Measurements from ENCODE around the gene CDK6. TPM values are rescaled to one million over a fixed set of nuclear protein-coding genes. Genes with fewer than 3 reads are reported as not detected.

The CDK6 gene
- total RNA-seq, 1 experiment from 2014 or later = 38.7 TPM

DNA sequence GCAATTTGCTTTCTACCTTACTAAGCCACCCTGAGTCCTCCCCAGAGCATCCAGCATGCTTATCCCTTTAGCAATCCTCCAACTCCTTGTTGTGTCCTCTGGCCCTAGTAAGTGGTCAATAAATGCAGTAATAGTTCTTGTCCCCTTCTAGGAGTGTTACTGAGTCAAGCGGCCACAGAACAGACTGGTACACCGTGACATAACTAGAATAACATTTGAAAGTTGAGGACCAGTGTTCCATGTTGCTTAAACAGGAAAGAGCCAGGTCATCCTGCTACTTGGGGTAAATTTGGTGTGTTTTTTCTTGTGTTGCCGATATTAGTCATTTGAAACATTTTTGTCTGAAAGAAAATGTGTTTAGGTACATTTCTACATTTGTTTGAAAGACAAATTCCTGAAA is 4.8 kb upstream of the CDK6 start:
- no peaks in the 10 kb centered on the region for H3F3A ChIP-seq (ENCODE audit: low read length, unreplicated experiment)
- TF ChIP-seq, protein P1, sequence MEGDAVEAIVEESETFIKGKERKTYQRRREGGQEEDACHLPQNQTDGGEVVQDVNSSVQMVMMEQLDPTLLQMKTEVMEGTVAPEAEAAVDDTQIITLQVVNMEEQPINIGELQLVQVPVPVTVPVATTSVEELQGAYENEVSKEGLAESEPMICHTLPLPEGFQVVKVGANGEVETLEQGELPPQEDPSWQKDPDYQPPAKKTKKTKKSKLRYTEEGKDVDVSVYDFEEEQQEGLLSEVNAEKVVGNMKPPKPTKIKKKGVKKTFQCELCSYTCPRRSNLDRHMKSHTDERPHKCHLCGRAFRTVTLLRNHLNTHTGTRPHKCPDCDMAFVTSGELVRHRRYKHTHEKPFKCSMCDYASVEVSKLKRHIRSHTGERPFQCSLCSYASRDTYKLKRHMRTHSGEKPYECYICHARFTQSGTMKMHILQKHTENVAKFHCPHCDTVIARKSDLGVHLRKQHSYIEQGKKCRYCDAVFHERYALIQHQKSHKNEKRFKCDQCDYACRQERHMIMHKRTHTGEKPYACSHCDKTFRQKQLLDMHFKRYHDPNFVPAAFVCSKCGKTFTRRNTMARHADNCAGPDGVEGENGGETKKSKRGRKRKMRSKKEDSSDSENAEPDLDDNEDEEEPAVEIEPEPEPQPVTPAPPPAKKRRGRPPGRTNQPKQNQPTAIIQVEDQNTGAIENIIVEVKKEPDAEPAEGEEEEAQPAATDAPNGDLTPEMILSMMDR (conservative IDR thresholded peaks at IDR 0.05; ENCODE audit: low read depth, low read length) = no peak
- TF ChIP-seq EZH2phosphoT487 (IDR thresholded peaks at IDR 0.05; ENCODE audit: borderline replicate concordance, low read length) = no peak
- no peaks in the 10 kb centered on the region for H3K27me3 ChIP-seq (ENCODE audit: low read length)
- ATAC-seq = no peak
- H2AFZ ChIP-seq (ENCODE audit: low read length) = no peak overlapping the region
- no peak overlapping the region for H3K4me3 ChIP-seq (ENCODE audit: low read length)
- H3K36me3 ChIP-seq (ENCODE audit: low read depth, low read length) = no peaks in the 10 kb centered on the region
- DNase-seq = no peak
- no peak overlapping the region for H3K4me2 ChIP-seq (ENCODE audit: low read length)
- H3K4me1 ChIP-seq (ENCODE audit: insufficient read depth, low read length) = no peaks in the 10 kb centered on the region
- BruUV-seq (replicated peaks) = no TSS peak
- H3K9ac ChIP-seq (ENCODE audit: low read length) = no peak overlapping the region
- ChIA-PET CTCF (no interaction called here), POLR2A (ENCODE audit: unreplicated experiment) (no interaction called here)
- H3K79me2 ChIP-seq (ENCODE audit: low read length) = no peaks in the 10 kb centered on the region
- H3K27ac ChIP-seq (ENCODE audit: low read length) = no peak overlapping the region
- no peaks in the 10 kb centered on the region for H3K9me2 ChIP-seq (replicated peaks; ENCODE audit: low read length)
- no peaks in the 10 kb centered on the region for H4K20me1 ChIP-seq (ENCODE audit: low read length)
- intact Hi-C loops (cut with micrococcal nuclease) = no loop called here
- H3K9me3 ChIP-seq (ENCODE audit: low read length) = no peaks in the 10 kb centered on the region

DNA sequence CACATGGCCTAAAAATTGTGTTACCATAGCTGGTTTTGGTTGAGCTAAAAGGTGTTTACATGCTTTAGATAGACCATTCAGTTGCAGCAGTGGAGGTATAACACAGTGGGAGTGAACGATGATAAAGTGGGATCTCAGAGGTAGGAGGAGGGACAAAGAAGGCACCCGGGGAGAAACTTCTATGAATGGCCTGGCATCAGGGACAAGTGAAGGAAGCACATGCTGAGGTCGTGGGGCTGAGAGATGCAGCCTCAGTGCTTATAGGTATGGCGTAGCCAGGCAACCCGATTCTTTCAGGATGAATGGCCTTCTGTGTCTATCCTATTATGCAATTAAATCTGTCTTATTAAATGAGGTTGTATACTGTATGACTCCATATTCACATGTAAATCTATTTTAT is 3.9 kb upstream of the CDK6 start:
- H3F3A ChIP-seq (ENCODE audit: low read length, unreplicated experiment) = no peaks in the 10 kb centered on the region
- H3K4me3 ChIP-seq (ENCODE audit: low read length) = no peak overlapping the region
- POLR2A ChIA-PET (ENCODE audit: unreplicated experiment) = no interaction called here
- peaks cover 8% of the 10 kb centered on the region for H3K79me2 ChIP-seq (ENCODE audit: low read length)
- no peak overlapping the region for H3K27ac ChIP-seq (ENCODE audit: low read length)
- no peaks in the 10 kb centered on the region for H3K36me3 ChIP-seq (ENCODE audit: low read depth, low read length)
- H3K4me2 ChIP-seq (ENCODE audit: low read length) = no peak overlapping the region
- no peaks in the 10 kb centered on the region for H3K27me3 ChIP-seq (ENCODE audit: low read length)
- BruUV-seq (replicated peaks) = no TSS peak
- no peak for DNase-seq
- H3K9ac ChIP-seq (ENCODE audit: low read length) = no peak overlapping the region
- H2AFZ ChIP-seq (ENCODE audit: low read length) = no peak overlapping the region
- H4K20me1 ChIP-seq (ENCODE audit: low read length) = no peaks in the 10 kb centered on the region
- CTCF ChIA-PET = no interaction called here
- intact Hi-C loops (cut with micrococcal nuclease) = no loop called here
- no peaks in the 10 kb centered on the region for H3K9me3 ChIP-seq (ENCODE audit: low read length)
- no peaks in the 10 kb centered on the region for H3K9me2 ChIP-seq (replicated peaks; ENCODE audit: low read length)
- ATAC-seq = no peak
- TF ChIP-seq, protein P1 (conservative IDR thresholded peaks at IDR 0.05; ENCODE audit: low read depth, low read length) = no peak
- TF ChIP-seq EZH2phosphoT487 (IDR thresholded peaks at IDR 0.05; ENCODE audit: borderline replicate concordance, low read length) = no peak
- TF ChIP-seq EZH2 (IDR thresholded peaks at IDR 0.05; ENCODE audit: low read length, unreplicated experiment) = no peak
- no peaks in the 10 kb centered on the region for H3K4me1 ChIP-seq (ENCODE audit: insufficient read depth, low read length)

DNA sequence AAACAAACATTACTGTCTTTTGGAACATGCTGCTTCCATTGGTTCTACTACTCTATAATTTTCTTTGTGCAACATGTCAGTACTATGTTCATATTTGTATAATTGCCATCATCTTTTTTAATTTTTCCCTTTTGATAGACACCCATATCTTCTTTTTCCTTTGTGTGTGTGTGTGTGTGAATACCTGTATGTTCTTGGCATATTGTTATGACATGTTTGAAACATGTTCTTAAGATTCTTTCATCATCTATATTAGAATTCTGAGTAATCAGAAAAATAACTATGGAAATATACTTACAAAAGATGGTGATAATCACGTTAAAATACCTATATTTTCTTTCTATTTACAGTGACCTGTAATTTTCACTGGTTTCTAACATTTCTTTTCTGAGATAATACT is 3.5 kb upstream of the CDK6 start:
- Histone ChIP-seq H3K9me2 (replicated peaks; ENCODE audit: low read length) (no peaks in the 10 kb centered on the region), H3K4me1 (ENCODE audit: insufficient read depth, low read length) (no peaks in the 10 kb centered on the region), H3K4me2 (ENCODE audit: low read length) (no peak overlapping the region), H3K9ac (ENCODE audit: low read length) (no peak overlapping the region), H3K36me3 (ENCODE audit: low read depth, low read length) (no peaks in the 10 kb centered on the region), H3K79me2 (ENCODE audit: low read length) (peaks cover 12% of the 10 kb centered on the region), H2AFZ (ENCODE audit: low read length) (no peak overlapping the region), H3K27me3 (ENCODE audit: low read length) (no peaks in the 10 kb centered on the region), H4K20me1 (ENCODE audit: low read length) (no peaks in the 10 kb centered on the region), H3K4me3 (ENCODE audit: low read length) (no peak overlapping the region), H3F3A (ENCODE audit: low read length, unreplicated experiment) (no peaks in the 10 kb centered on the region), H3K27ac (ENCODE audit: low read length) (no peak overlapping the region), H3K9me3 (ENCODE audit: low read length) (no peaks in the 10 kb centered on the region)
- intact Hi-C loops (cut with micrococcal nuclease) = loop anchor here (10.0 kb wide), 1 partner anchor 395 kb away; the partner anchor contains the start of gene VPS50
- DNase-seq (no peak), ATAC-seq (no peak)
- BruUV-seq (replicated peaks) = no TSS peak
- POLR2A ChIA-PET (ENCODE audit: unreplicated experiment) = no interaction called here
- TF ChIP-seq EZH2phosphoT487 (IDR thresholded peaks at IDR 0.05; ENCODE audit: borderline replicate concordance, low read length) = no peak
- TF ChIP-seq, protein P1 (conservative IDR thresholded peaks at IDR 0.05; ENCODE audit: low read depth, low read length) = no peak
- no peak for TF ChIP-seq EZH2 (IDR thresholded peaks at IDR 0.05; ENCODE audit: low read length, unreplicated experiment)
- CTCF ChIA-PET = no interaction called here
